ENCODE data around the gene ANKRD9.
"Not testable (repeated sequence)": the region's sequence is repeated elsewhere in the genome, so short reads cannot be mapped to it uniquely, and the experiment has no call there.

ANKRD9 gene, protein sequence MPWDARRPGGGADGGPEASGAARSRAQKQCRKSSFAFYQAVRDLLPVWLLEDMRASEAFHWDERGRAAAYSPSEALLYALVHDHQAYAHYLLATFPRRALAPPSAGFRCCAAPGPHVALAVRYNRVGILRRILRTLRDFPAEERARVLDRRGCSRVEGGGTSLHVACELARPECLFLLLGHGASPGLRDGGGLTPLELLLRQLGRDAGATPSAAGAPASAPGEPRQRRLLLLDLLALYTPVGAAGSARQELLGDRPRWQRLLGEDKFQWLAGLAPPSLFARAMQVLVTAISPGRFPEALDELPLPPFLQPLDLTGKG

DNA sequence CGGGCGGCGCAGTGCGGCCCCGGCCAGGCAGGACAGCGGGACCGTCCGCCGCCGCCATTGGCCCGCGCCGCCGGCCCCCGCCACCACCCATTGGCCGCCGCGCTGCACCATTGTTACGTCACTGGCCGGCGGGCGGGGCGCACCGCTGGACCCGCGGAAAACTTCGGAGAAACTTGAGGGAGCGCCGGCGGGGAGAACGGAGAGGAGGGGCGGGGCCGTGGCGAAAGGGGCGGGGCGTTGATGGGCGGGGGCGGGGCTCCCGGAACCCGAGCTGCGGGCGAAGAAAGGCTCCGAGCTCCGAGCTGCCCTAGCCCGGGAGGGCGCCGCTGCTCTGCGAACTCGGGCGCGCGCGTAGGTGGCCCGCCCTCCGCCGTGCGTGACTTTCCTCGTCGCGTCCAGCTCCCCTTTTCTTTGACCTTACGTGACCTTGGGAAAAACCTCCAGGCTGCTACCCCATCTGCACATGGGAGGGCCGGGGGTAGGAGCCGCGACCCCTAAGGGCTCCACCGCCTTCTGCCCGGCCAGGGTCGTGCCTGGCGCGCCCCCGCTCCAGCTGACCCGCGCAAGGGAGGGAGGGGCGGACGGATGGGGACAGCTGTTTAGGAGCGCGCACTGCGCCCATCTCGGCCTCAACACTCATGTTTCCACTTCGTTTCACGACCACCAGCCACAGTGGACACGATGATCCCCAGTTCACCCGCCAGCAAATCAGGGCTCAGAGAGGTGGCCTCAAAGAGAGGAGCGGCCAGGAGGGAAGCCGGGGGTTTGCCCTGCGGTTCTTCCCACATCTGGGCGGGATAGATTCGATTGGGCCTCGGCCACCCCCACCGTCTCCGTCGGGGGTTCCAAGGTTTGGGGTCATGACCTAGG is at the start of gene ANKRD9:
Gene ANKRD9, minus strand, starts transcription at position 31 of the 870 bp plus-strand sequence. CDS start 1,887 bp downstream, outside the sequence.
- peak; percentile 92 for DNase-seq

DNA sequence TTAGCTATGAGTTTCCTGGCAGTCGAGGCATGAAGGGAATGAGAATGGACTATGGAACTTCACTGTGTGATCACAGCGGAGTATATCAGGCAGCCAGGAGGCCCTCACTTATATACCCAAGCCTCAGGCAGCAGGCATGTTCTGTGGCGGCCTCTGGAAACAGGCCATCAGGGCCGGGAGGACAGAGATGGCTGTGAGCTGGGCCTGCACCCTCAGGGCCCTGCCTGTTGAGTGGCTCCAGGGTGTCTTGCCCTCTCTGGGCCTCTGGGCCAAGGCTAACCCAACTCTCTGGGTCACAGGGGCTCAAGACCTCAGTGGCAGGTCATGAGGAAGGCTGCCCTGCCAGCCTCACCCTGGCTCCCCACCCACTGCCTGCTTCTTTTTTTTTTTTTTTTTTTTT is 49.0 kb upstream of the ANKRD9 start:
- DNase-seq: no peak

DNA sequence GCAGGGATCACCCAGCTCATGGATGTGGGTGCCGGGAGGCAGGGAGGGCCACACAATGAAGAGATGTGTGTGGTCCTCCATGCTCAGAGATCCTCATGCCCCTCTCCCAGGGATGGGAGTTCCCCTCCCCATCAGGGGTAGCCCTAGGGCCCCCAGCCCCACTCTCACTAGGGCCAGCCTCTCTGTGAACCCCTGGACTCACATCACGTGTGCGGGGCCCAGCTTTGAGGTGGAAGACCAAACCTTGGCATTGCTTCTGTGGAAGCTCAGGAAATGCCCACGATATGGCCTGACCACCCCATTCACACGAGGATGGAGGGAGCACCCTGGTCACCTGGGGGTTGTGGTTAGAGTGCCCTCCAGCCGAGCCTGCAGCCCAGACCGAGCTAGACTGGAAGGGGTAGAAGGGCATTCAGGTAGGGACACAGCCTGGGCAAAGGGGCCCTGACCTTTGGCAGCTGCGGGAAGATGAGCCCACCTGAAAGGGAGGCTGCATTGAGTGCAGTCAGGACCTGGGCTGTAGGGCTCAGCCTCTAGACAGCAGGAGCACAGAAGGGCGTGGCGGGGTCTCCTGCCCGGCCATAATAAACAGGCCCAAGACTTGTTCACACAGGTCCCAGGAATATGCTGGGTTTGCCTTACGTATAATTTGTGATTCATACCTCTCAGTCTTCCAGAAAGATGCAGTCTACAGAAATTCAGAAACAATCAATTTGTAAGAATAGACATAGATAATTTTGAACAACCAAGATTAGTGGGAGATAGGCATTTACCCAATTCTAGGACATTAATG is 48.1 kb upstream of the ANKRD9 start:
- no peak for DNase-seq

DNA sequence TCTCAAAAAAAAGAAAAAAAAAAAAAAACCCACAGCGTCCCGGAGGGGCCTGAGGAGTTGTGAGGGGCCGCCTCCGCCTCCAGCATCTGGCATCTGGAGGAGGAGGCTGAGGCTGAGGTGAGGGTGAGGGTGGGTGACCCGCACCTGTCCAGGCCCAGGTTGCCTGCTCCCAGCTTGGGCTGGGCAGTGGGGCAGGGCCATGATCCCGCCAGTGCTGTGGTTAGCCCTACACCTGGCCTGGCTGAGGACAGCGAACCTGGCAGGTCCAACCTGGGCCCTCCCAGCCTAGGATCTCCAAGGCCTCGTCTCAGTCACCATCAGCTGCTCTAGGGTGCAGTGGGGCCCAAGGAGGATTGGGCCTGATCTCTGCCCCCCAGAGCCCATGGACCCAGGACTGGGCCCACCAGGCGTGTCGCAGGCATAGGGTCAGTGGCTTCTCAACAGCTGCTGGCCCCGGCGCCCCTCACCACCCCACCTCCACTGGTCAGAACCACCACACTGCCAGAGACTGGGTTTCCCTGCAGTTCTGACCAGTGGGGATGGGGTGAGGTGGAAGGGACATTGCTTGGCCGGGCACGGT is 46.6 kb upstream of the ANKRD9 start:
- no peak for DNase-seq

GRCh38 chr14:102554821-102555819 is 45.5 kb upstream of the ANKRD9 start:
- no peak for DNase-seq

DNA sequence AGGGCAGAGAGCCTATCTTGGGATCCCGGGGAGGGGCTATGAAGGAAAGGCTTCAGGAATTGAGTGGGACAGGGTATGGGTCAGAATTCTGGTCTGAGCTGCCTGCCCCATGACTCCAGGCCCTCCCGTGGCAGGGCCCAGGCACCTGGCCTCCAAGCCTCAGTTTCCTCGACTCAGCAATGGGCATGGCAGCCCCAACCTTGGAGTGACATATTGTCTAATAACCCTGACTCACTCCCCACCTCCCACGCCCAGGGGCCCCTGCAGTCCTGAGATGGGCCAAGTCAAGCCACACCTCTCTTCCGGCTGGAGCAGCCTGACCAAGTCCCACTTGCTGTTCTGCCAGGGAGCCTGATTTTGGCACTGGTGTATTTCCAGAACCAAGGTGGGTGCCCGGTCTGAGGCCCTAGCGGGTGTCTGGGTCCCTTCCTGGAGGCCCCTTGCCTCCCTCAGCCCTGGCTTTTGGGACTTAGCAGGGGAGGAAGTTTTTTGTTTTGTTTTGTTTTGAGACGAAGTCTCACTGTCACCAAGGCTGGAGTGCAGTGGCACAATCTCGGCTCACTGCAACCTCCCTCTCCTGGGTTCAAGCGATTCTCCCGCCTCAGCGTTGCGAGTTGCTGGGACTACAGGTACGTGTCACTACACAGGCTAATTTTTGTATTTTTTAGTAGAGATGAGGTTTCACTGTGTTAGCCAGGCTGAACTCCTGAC is 42.6 kb upstream of the ANKRD9 start:
- DNase-seq: no peak

- not testable (repeated sequence) for DNase-seq
Observed at GRCh38 chr14:102550927-102551401, 41.4 kb upstream of the ANKRD9 start.

- DNase-seq: no peak
Observed at GRCh38 chr14:102548616-102549240, 39.2 kb upstream of the ANKRD9 start.

DNA sequence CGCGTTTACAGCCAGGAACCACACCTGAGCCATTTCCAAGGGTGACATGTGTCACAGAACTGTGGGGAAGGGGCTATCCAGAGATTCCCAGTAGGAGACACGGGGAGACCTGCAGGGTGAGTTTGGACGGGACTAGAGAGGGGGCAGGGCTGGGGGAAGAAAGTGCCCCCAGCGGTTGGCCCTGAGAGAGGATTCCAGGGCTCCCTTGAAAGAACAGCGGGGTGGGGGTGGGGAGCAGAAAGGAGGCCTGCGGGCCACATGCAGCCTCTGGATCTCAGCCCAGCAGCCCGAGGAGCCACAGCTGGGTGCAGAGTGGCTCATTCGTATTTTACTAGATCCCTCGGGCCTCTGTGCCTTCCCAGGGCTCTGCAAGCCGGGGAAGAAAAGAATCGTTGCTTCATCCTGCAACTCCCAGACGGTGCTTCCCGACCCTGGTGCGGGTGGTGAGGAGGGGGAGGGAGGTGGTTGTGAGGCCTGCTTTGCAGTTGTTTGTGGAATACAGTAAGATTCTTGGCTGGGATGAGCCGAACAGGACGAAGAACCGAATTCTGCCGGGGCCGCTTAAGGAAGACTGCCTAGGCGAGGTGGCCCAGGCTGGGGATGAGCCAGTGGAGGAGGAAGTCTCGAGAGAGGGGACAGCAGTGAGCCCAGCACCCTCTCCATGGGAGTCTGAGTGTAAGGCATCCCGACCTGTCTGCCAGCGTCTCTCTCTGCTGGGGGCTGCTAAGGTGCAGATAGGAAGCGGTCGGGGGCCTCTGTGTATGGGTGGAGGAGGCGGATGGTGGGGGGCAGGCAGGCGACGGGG is 36.1 kb upstream of the ANKRD9 start:
- no peak for DNase-seq

GRCh38 chr14:102544747-102545460 is 35.3 kb upstream of the ANKRD9 start:
- no peak for DNase-seq

DNA sequence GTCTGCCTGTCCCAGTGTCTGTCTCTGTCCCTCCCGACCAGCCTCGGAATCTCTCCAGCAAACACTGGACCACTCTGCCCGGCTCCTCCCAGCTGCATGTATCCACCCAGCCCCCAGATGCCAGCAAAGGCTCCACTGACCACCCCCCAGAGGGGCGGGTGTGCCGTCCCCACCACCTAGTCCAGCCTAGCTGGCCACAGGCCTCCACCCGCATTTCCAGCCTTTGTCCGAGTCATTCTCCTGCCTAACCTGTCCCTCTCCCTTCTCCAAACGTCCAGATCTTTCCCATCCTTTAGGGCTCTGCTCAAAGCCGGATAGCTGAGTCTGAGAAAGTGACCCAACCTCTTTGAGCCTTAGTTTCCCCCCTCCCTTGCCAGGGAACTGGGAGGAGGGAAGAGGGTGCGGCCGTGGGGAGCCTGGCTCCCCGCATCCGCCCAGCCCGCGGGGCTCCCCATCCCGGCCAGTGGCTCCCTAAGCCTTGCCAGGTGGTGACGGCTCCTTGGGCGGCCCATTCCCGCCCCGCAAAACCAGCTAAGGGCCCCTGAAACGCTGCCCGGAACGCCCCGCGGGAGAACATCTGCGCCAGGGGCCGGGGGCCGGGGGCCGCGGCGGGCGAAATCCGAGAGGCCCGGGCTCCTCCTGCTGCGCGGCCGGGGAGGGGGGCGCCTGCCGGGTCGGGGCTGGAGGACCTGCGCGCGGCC is 34.6 kb upstream of the ANKRD9 start:
- no peak for DNase-seq

- no peak for DNase-seq
Observed at GRCh38 chr14:102541771-102542170, 32.2 kb upstream of the ANKRD9 start.

- not testable (repeated sequence) for DNase-seq
Observed at GRCh38 chr14:102541029-102541491, 31.5 kb upstream of the ANKRD9 start.

DNA sequence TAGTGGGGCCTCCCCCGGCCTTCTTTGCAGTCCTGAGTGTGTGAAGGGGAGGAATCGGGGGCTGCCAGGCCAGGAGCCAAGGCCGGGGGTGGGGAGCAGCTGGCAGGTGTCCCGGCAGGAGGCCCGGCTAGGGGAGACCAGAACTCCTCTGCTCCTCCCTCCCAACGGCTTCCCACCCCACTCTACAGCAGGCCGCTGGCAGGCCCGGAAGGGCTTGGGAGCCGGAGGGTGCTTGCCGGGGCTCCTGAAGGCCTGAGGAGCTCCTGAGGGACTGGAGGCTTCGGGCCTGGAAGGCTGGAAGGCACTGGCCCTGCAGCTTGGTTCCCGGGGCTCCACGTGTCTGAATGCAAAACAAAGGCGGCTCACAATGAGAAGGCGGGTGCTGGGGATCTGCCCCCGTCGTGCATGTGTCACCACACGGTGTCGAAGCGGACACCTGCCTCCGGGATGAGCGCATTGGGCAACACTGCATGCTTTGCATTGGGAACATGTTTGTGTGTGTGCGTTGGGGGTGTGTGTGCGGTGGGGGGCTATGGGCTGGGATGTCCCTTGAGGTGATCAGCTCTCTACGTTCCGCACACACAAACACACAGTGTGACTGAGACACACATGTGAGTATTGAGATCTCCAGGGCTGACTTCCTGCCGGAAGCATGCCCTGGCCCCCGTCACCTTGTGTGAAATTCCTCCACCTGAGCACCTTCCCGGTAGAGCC is 30.9 kb upstream of the ANKRD9 start:
- peak; percentile 95 for DNase-seq

DNA sequence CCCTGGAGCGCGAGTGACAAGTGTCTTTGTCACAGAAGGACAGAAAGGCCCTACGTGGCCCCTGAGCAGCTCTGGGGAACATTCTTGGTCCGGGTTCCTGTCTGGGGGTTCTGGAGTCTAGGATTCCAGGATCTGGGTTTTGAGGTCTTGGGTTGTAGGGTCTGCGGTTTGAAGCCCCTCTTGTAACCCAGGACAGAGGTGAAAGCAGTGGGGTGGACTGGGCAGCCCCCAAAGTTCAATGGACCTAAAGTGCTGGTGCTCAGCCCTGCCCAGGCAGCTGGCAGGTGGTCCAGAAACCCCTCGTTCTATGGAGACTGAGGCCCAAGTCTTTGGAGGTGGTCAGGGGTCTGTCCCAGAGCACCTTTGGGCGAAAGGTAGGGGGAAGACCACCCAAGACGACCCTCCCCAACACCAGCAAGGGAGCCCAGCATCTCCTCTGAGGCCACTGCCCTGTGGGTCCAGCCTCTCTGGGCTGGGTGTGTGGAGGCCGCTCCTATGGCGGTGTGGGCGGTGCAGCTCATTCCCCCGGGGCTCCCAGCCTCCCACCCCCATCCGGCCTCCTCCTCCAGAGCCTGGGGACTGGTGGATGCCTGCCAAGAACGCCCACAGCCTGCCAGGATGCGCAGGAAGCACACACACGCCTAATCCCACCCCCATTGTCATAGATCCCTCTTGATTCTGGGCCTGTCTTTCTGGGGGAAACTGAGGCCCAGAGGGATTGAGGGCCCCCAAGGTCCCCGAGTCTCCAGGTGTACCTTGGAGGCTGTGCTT is 30.2 kb upstream of the ANKRD9 start:
- peak; percentile 96 for DNase-seq

Data from NCI-H345 (cell line).